ENCODE measurements around the gene H1-8.

GRCh38 chr3:129598000-129598381 is 55.0 kb downstream of the H1-8 start:
- TF ChIP-seq MTF1 (CRISPR knock-in tag; IDR thresholded peaks at IDR 0.05; ENCODE audit: borderline replicate concordance) (no peak), PTTG1 (tag; IDR thresholded peaks at IDR 0.05; ENCODE audit: low read depth) (no peak), HNRNPLL (IDR thresholded peaks at IDR 0.05; ENCODE audit: low read depth, low read length, poor library complexity, severe bottlenecking) (no peak), YY1 (IDR thresholded peaks at IDR 0.05; ENCODE audit: borderline replicate concordance in 1 of 3, control insufficient read depth in 1 of 3, extremely low read depth in 1 of 3, insufficient read depth in 3 of 3, insufficient read length in 1 of 3, insufficient replicate concordance in 2 of 3, low read depth in 1 of 3, low read length in 2 of 3) (no peak), POLR2A (conservative IDR thresholded peaks at IDR 0.05) (no peak)
- TF ChIP-seq, protein P1, sequence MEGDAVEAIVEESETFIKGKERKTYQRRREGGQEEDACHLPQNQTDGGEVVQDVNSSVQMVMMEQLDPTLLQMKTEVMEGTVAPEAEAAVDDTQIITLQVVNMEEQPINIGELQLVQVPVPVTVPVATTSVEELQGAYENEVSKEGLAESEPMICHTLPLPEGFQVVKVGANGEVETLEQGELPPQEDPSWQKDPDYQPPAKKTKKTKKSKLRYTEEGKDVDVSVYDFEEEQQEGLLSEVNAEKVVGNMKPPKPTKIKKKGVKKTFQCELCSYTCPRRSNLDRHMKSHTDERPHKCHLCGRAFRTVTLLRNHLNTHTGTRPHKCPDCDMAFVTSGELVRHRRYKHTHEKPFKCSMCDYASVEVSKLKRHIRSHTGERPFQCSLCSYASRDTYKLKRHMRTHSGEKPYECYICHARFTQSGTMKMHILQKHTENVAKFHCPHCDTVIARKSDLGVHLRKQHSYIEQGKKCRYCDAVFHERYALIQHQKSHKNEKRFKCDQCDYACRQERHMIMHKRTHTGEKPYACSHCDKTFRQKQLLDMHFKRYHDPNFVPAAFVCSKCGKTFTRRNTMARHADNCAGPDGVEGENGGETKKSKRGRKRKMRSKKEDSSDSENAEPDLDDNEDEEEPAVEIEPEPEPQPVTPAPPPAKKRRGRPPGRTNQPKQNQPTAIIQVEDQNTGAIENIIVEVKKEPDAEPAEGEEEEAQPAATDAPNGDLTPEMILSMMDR (IDR thresholded peaks at IDR 0.05 in 2 of 3, conservative IDR thresholded peaks at IDR 0.05 in 1 of 3; ENCODE audit: insufficient read depth in 2 of 3, low read depth in 1 of 3, low read length in 3 of 3): no peak
